GM23338 (cell line): ENCODE measurements around the gene AHR.

Experiments used
- CTCF ChIP-seq, 2 experiments: fragments of 200-600 bp in 1 of 2; sonication (generic) in 1 of 2; conservative IDR thresholded peaks; 2 replicates each; pipeline versions ENCODE4 v1.5.1 to v1.6.1; 2016 to 2017; ENCODE audit warnings: antibody characterized with exemption in 2 of 2, low read depth in 2 of 2, mild to moderate bottlenecking in 2 of 2, moderate library complexity in 1 of 2
- POLR2AphosphoS5 ChIP-seq: IDR thresholded peaks from 2 replicates; pipeline ENCODE4 v1.6.1; 2016; ENCODE audit warnings: antibody characterized with exemption, low read depth

GRCh38 chr7:17355050-17355449 lies 56.6 kb downstream of the AHR start:
- TF ChIP-seq CTCF (conservative IDR thresholded peaks at IDR 0.05; ENCODE audit: low read depth in 2 of 2) (no peak), POLR2AphosphoS5 (no peak)
